T47D (cell line): ENCODE measurements around the gene TMEM234.

Experiments used
- DNase-seq, 2 experiments: peaks; one replicate each; pipeline versions ENCODE4 v3.0.0 to v3.0.0-alpha.2; 2011 to 2012; ENCODE audit warnings: low read depth in 1 of 2, low spot score in 1 of 2
- JUND ChIP-seq: IDR thresholded peaks from 2 replicates; pipeline ENCODE4 v1.6.1; 2012; ENCODE audit warnings: low read depth
- in situ Hi-C: cut with HindIII; loops from 2 replicates; pipeline ENCODE4 v1.10.0; 2016; ENCODE audit warnings: low sequenced_read_pairs, low pct_unique_long_range_greater_than_20kb

Gene TMEM234

DNA sequence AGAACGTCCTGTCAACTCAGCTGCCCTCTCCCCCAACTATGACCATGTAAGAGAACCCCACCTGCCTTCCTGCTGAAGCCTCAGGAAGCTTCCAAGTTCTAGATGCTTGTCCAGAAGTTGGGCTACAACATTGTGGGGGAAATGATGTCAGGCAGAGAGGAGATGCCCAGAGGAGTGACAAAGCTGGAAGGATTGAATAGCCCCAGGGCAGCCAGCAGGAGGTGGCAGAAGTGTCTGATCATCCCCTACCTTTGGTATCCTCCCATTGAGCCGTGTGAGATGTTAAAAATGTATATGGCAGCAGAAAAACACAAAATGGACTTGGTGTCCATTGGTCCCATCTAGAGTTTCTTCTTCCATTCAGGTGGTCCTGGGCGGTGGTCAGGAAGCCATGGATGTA lies 6.6 kb upstream of the TMEM234 start:
- TF ChIP-seq JUND: no peak
- in situ Hi-C loops: no loop called here
- no peak for DNase-seq

GRCh38 chr1:32224285-32224684 lies 2.1 kb upstream of the TMEM234 start:
- TF ChIP-seq JUND: no peak
- in situ Hi-C loops: no loop called here
- DNase-seq: no peak

- no peak for DNase-seq
- in situ Hi-C loops: no loop called here
- TF ChIP-seq JUND: no peak
Measured at GRCh38 chr1:32223683-32224082, 1.5 kb upstream of the TMEM234 start.

GRCh38 chr1:32221581-32221979 lies 573 bp downstream of the TMEM234 start:
- DNase-seq: no peak
- no peak for TF ChIP-seq JUND
- in situ Hi-C loops: no loop called here

DNA sequence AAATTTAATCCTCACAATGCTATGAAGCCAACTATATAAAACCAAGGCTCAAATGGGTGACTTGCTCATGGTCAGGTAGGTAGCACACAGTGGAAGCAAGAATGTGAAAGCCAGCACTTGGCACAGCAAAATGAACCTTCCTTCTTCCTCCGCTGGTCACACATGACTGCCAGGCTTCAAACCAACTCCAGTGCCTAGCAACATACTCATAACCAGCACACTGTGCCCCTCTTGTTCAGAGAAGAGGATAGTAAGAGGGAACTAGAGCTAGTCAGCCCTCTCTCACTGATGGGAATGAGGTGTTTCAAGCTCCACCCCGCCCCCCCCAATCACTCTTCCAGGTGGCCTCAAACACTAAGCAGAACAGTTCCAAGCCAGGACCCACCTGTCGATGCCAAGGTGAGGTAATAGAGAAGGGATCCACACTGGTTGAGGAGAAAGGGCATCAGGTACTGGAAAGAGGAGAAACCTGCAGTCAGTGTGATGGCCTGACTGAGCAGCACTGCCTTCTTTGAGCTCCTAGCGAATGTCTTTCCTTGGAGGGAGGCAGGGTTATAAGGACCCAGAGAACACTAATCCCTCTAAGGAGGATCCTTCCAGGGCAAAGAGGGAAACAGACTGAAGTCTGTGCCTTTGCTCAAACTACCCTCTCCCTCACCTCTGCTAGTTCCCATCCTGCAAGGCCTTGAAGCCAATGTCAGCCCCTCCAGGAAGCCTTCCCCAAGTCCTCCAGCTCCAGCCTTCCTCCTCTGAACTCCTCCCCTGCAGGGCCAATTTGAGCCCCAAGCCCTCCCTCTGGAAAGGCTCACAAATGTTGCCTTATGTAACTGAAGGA lies 1.2 kb downstream of the TMEM234 start:
- in situ Hi-C loops: no loop called here
- no peak for DNase-seq
- TF ChIP-seq JUND: no peak

- in situ Hi-C loops: no loop called here
- DNase-seq: no peak
- no peak for TF ChIP-seq JUND
Measured at GRCh38 chr1:32219022-32219421, 3.1 kb downstream of the TMEM234 start.

DNA sequence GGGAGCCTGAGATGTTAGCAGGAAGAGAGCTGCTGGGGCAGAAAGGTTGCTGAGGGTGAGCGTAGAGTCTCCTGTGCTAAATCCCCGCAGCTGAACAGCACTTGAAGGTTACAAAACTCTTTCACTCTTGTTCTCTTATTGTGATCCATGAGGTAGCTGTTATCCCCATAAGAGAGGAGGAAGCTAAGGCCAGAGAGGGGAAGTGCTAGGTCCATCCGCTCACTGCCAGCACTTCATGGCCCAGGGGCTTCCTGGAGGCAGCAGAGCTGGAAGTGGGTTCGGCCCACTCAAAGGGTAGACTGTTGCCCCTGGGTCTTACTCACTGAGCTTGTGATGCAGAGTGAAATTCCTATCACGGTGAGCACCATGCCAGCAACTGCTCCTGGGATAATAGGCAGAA lies 5.6 kb downstream of the TMEM234 start:
- no peak for DNase-seq
- in situ Hi-C loops: no loop called here
- no peak for TF ChIP-seq JUND

DNA sequence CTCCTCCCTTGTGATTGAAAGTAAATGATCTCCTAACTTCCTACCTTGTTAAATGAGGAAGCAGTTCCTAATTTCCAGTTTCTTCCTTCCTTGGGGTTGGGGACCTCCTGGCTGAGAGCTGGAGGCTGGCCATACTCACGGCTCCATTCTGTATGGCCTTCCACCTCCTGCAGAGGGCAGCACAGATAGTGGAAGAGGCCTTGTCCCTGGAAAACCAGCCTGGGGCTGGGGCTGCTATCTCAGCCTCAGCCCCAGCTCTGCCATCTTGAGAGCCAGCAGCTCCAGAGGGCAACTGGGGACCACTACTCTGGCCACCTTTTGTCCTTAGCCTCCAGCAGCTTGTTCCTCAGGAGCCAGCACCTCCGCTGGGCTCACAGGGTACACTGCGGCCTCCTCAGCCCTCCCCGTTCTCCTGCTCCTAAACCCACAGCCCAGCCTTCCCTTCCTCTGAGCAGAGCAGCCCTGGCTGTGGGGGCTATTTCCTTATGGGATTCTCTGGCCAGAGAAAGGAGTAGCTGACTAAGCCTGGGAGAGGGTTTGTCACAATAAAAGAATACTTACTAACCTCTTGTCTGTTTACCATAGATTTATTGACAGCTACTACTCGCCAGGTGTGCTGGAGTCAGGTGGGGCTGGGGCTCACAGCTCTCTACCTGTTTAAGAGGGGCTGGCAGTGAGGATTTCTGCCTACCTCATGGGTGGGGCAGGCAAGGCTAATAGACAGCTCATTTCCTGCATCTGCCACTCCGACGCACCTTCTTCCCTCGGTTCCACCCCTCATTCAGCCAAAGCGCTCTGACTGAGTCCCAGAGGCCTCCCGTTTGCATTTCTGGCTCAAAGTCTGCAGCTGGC lies 6.3 kb downstream of the TMEM234 start:
- TF ChIP-seq JUND: no peak
- DNase-seq: peak; percentile 30 to 64
- in situ Hi-C loops: no loop called here

DNA sequence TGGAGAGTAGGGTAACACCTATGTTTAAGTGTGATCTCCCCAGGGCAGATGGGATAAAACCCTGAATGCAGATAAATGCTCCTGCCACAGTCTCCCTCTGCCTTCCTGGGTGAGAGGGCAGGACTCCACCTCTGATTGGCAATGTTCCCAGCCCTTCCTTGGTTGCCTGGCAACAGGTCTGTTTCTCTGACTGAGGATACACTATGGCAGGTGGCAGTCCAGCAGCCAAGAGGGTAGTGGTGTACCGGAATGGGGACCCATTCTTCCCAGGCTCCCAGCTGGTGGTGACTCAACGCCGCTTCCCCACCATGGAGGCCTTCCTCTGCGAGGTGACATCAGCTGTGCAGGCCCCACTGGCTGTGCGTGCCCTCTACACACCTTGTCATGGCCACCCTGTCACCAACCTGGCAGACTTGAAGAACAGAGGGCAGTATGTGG lies 13.2 kb downstream of the TMEM234 start, which contains the start of gene DCDC2B:
DCDC2B (plus strand) TSS at position 199 of the 438 bp plus-strand sequence; CDS start at position 204, 5 bp downstream.
- in situ Hi-C loops: no loop called here
- DNase-seq: peak in 1 of 2 experiments; percentile 51
- no peak for TF ChIP-seq JUND

GRCh38 chr1:32208469-32208868 lies 13.7 kb downstream of the TMEM234 start:
- no peak for TF ChIP-seq JUND
- no peak for DNase-seq
- in situ Hi-C loops: no loop called here

- in situ Hi-C loops: no loop called here
- peak; percentile 66 to 86 for DNase-seq
- TF ChIP-seq JUND: no peak
Measured at GRCh38 chr1:32205401-32206370, 16.5 kb downstream of the TMEM234 start, which contains the start of gene IQCC. IQCC (plus strand) TSS chr1:32205671; CDS start chr1:32205682, 11 bp downstream.

DNA sequence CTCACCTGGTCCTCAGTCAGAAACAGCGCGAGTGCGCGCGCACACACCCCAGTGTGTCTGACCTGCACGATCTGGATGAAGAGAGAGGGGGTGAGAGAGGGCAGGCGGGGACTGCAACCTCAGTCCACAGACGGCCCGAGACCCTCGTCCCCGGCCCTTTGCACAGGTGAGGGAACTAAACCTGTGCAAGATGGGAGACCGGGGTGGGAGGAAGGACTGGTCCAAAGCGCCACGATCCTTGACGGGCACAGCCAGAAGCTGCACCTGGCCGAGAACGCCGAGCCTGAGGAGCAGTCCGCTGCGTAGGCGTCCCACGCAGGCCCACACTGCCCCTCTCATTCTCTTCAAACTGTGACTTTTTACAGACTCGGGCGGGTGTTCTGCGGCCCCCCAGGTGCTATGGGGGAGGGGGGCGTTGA lies 17.2 kb downstream of the TMEM234 start:
- no peak for TF ChIP-seq JUND
- no peak for DNase-seq
- in situ Hi-C loops: no loop called here
